HG03442 (cell line): ENCODE data around the gene ICOS.
"Not testable (repeated sequence)": the region's sequence is repeated elsewhere in the genome, so short reads cannot be mapped to it uniquely, and the experiment has no call there.

Source experiments
- ATAC-seq: cut with Tn5 transposase; IDR thresholded peaks from one replicate; pipeline ENCODE4 v1.9.1; 2021; ENCODE audit warnings: mild to moderate bottlenecking, moderate library complexity; ENCODE audit not compliant: unreplicated experiment

Gene ICOS

GRCh38 chr2:203972066-203972465 lies 35.5 kb downstream of the ICOS start:
- peak; percentile 51 for ATAC-seq

GRCh38 chr2:203973000-203973399 lies 36.4 kb downstream of the ICOS start:
- no peak for ATAC-seq

DNA sequence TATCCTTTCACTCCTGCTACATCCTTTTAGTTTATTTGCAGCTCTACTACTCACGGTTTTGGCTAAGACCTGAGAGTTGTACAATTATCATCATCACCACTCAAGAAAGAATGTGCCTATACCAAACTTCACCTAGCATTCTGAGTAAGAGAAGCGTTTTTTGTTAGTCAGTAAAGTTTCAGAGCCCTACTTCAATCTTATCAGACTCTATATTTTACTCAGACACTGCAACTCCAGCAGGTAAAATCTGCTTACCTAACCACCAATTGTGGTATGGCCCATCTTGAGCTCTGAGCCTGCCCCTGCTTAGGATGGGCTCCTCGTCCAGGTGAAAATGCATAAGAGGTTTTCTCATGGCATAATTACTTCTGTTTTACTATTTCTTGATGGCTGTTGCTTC lies 37.1 kb downstream of the ICOS start:
- ATAC-seq, result no peak

- no peak for ATAC-seq
Measured at GRCh38 chr2:203975912-203976311, 39.3 kb downstream of the ICOS start.

DNA sequence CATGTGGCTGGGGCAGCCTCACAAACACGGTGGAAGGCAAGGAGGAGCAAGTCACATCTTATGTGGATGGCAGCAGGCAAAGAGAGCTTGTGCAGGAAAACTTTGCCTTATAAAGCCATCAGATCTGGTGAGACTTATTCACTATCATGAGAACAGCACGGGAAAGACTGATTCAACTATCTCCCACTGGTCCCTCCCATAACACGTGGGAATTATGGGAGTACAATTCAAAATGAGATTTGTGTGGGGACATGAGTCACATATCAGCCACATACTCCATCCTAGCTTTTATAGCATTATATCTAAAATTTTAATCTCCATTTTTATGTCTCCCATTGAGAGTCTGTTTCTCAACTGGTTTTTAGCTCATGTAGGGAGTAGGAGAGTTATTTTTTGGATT lies 45.7 kb downstream of the ICOS start:
- no peak for ATAC-seq

GRCh38 chr2:203983064-203983715 lies 46.6 kb downstream of the ICOS start:
- no peak for ATAC-seq

- ATAC-seq, result not testable (repeated sequence)
Measured at GRCh38 chr2:203985978-203986377, 49.4 kb downstream of the ICOS start.

DNA sequence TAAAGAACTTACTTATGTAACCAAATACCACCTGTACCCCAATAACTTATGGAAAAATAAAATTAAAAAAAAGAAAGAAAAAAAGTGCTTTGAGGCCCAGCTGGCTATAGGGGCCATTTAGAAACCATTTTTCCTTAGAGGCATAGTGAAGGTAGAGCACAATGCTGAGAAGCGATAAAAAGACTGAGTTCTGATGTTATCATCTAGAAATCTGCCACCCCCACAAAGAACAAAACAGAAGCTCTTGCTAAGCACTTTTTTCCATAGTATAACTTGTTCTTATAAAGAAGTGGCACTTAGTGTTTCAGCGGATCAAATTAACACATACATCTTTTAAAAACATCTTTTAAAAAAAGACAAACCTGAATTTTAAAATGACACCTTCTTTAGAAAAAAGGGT lies 51.4 kb downstream of the ICOS start:
- ATAC-seq, result no peak

DNA sequence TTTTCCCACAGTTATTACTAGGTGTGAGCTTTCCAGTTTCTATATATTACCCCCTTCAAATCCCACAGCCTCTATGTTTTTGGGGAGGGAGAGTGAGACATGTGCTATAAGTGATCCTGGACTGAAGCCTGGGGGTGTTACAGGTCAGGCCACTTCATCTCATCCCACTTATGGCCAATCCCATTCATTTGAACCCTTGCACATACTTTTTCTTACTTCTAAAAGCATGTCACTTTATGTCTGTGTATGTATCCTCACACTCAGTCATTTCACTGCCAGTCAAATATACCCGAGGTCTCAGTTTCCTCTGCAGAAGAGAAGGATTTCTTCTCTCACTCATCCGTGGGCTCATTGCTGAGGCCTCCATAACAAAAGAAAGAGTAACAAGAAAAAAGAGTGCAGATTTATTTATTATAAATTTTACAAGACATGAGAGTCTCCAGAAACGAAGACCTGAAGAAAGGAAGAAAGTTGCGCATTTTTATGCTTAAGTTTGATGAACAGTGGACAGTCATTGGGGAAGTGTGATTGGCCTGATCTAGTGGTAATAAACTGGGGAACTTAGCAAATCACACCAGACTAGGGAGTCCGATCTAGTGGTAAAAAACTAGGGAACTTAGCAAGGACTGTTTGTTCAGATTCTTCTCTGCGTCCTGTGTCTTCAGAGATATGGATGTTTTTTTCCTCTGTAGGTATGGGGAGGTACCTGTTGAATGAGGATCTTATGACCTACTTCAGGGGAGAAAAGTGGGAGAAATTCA lies 52.1 kb downstream of the ICOS start:
- ATAC-seq, result no peak

DNA sequence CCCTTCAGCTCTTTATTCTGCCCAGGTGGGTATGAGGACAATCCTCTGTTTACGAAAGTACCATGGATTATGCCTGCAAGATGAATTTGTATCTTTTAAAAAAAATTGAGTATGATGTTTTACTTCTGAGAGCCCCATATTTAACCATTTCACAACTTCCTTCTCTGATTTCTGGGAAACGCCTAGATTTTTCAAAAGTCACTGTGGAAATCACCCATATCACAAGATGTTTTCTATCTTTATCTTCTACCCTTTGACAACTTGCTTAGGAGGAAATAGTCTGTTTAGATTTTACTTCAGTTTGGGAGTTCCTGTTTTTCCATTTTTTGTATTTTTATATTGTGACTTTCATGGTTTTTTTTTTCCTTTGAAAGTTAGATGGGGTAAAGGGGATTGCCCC lies 53.0 kb downstream of the ICOS start:
- no peak for ATAC-seq

- no peak for ATAC-seq
Measured at GRCh38 chr2:203992509-203992908, 55.9 kb downstream of the ICOS start.

DNA sequence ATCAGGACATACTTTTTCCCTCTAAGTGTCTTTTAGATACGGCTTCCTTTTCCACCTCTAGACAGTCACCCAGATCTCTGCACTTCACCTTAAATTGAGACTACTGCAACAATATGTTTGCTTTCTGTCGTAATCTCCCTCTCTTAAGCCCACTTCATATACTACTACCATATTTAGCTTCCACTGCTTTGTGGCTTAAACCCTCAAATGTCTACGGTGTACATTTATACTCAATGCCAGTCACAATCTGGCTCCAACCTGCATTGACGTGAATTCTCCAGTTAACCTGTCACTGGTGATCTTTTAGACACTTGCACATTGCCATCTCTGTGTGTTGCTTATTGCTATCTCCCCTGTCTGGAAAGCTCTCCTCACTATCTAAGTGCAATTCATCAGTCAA lies 56.4 kb downstream of the ICOS start:
- ATAC-seq, result no peak

GRCh38 chr2:203993560-203993959 lies 57.0 kb downstream of the ICOS start:
- ATAC-seq, result no peak

DNA sequence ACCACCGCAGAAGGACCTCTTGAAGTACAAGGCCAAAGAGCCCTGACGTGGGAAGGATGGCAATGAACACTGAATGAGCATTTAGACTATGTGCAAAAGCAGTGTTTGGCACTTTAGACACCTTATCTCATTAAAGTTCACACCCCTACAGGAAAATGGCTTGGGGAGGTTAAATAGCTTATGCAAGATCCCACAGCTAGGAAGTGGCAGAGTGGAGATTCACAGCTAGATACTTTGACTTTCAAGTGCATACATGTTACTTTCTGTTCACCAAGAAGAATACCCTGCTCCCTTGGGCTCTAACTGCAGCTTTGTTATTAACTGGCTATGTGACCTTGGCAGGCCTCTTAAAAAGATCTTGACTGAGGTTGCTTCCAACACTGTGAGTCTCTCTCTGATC lies 58.2 kb downstream of the ICOS start:
- ATAC-seq, result no peak

- no peak for ATAC-seq
Measured at GRCh38 chr2:203996692-203997091, 60.1 kb downstream of the ICOS start.

- ATAC-seq, result no peak
Measured at GRCh38 chr2:203997481-203997880, 60.9 kb downstream of the ICOS start.

- no peak for ATAC-seq
Measured at GRCh38 chr2:203997980-203998809, 61.6 kb downstream of the ICOS start.

DNA sequence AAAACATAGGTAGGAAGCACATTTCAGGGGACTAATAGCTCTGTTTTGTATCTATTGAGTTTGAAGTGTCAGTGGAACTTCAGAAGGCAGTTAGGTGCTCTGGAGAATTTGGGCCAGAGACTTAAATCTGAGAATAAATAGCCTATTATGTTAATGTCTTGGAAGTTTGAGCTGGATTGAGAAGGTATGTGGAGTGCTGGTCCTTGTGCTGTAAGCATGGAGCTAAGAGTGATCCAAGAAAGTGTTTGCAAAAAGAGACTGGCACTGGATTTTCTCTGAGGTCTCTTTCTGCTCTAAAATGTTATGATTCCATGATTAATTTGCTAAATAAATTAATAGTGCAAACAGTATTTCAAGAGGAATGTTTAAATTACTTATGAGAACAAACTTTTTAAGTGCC lies 63.3 kb downstream of the ICOS start:
- no peak for ATAC-seq

GRCh38 chr2:204000446-204000845 lies 63.9 kb downstream of the ICOS start:
- no peak for ATAC-seq

GRCh38 chr2:204003276-204003990 lies 66.9 kb downstream of the ICOS start:
- no peak for ATAC-seq

DNA sequence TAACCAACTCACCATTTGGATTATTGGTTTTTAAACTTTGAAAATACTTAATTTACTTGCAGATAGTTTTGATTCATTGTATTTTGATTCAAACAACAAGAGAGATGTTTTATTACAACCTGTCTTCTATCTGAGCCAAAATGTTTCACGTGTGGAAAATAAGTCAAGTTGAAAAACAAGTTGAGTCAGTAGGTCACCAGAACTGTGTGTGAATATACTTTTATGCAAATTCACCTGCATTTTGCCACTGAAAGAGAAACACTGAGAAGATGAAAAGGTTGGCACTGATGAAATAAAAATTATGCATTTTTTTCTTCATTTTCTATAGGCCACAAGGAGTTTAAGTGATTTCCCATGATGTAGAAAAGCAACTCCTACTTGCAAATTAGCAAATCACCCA lies 68.3 kb downstream of the ICOS start:
- no peak for ATAC-seq
